Endothelial cell of umbilical vein (primary cell): ENCODE data around the gene C11orf68. TPM values are rescaled to one million over a fixed set of nuclear protein-coding genes. Genes with fewer than 3 reads are reported as not detected.
A peak's percentile ranks its signal among the peaks of the same experiment; 100 is the strongest.

Experiments used
- BruUV-seq: library from RNA; stranded (reverse); fragments of 400-500 nt; replicated peaks from 2 replicates; lab custom pipeline; 2021; lab: Mats Ljungman, UMichigan
- CTCF ChIA-PET: fragments of 300-600, 350-600 bp; sonication (Branson Sonifier 250); formaldehyde crosslinking; loops from one replicate; lab custom pipeline; 2021; ENCODE audit warnings: antibody characterized with exemption, inconsistent platforms; lab: Charles Lee
- POLR2A ChIA-PET: fragments of 300-600, 350-600 bp; sonication (Branson Sonifier 250); formaldehyde crosslinking; loops from one replicate; lab custom pipeline; 2021; ENCODE audit warnings: antibody characterized with exemption, inconsistent platforms; lab: Charles Lee
- DNase-seq: peaks from one replicate; pipeline ENCODE4 v3.0.0-alpha.2; 2011; ENCODE audit warnings: low read depth, low spot score
- FAIRE-seq: peaks from 2 replicates; lab custom pipeline; 2011; peaks lifted over from hg19 to GRCh38; lab: Jason Lieb, UNC
- H2AFZ ChIP-seq: 2 replicates; pipeline ENCODE4 v1.6.0; 2012; ENCODE audit warnings: low read depth, low read length, control low read depth, inconsistent platforms
- H3K27ac ChIP-seq: 2 replicates; pipeline ENCODE4 v1.5.1; 2011; ENCODE audit warnings: low read depth, mild to moderate bottlenecking, control low read depth, low read length, moderate library complexity; ENCODE audit not compliant: insufficient read depth
- H3K27me3 ChIP-seq, 2 experiments: 2 replicates each; pipeline versions ENCODE4 v1.6.0 to v1.6.1; 2011; ENCODE audit warnings: low read length in 2 of 2, mixed read lengths in 1 of 2; ENCODE audit not compliant: control insufficient read depth in 2 of 2, insufficient read depth in 2 of 2
- H3K36me3 ChIP-seq, 2 experiments: 2 replicates in 1 of 2; 3 replicates in 1 of 2; pipeline ENCODE4 v1.5.1; 2011; ENCODE audit warnings: low read length in 2 of 2, mild to moderate bottlenecking in 1 of 2, moderate library complexity in 1 of 2; ENCODE audit not compliant: control insufficient read depth in 2 of 2, insufficient read depth in 2 of 2; ENCODE audit errors: extremely low read depth in 1 of 2
- H3K4me1 ChIP-seq: 3 replicates; pipeline ENCODE4 v1.5.1; 2011; ENCODE audit warnings: mild to moderate bottlenecking, low read length; ENCODE audit not compliant: control insufficient read depth, insufficient read depth; ENCODE audit errors: extremely low read depth
- H3K4me2 ChIP-seq: 2 replicates; pipeline ENCODE4 v1.6.1; 2011; ENCODE audit warnings: low read length, control low read depth, mixed read lengths; ENCODE audit not compliant: insufficient read depth
- H3K4me3 ChIP-seq, 3 experiments: fragments of 200-600 bp in 1 of 3; sonication (generic), shearing (Covaris generic) in 1 of 3; replicated peaks in 1 of 3; 2 replicates each; pipeline ENCODE4 v1.5.1; 2011 to 2016; ENCODE audit warnings: control low read depth in 3 of 3, low read length in 3 of 3, mild to moderate bottlenecking in 2 of 3, inconsistent platforms in 1 of 3, low read depth in 1 of 3, moderate library complexity in 1 of 3; ENCODE audit not compliant: insufficient read depth in 1 of 3
- H3K79me2 ChIP-seq: 2 replicates; pipeline ENCODE4 v1.6.0; 2012; ENCODE audit warnings: low read length, inconsistent platforms; ENCODE audit not compliant: control insufficient read depth, insufficient read depth
- H3K9ac ChIP-seq: replicated peaks from 2 replicates; pipeline ENCODE3; 2011; ENCODE audit warnings: low read length, control low read depth; ENCODE audit not compliant: insufficient read depth; ENCODE audit errors: extremely low read depth
- H3K9me1 ChIP-seq: replicated peaks from 3 replicates; pipeline ENCODE4 v1.6.0; 2011; ENCODE audit warnings: mild to moderate bottlenecking, low read length; ENCODE audit not compliant: control insufficient read depth, insufficient read depth; ENCODE audit errors: extremely low read depth
- H3K9me3 ChIP-seq: replicated peaks from 2 replicates; pipeline ENCODE4 v1.5.1; 2012; ENCODE audit warnings: low read length, inconsistent platforms; ENCODE audit not compliant: control insufficient read depth, insufficient read depth
- H4K20me1 ChIP-seq: replicated peaks from 2 replicates; pipeline ENCODE3; 2011; ENCODE audit warnings: mild to moderate bottlenecking, low read length; ENCODE audit not compliant: control insufficient read depth, insufficient read depth; ENCODE audit errors: extremely low read depth
- CTCF ChIP-seq, 2 donors: IDR thresholded peaks; 1 replicate in 1 of 2; 2 replicates in 1 of 2; pipeline ENCODE4 v1.5.1; 2011; ENCODE audit warnings: low read length in 2 of 2, mild to moderate bottlenecking in 2 of 2, moderate library complexity in 2 of 2, control low read depth in 1 of 2, inconsistent platforms in 1 of 2, low read depth in 1 of 2; ENCODE audit not compliant: insufficient read depth in 1 of 2; ENCODE audit errors: extremely low read depth in 1 of 2
- EZH2 ChIP-seq: IDR thresholded peaks from 2 replicates; pipeline ENCODE4 v1.6.1; 2012; ENCODE audit warnings: borderline replicate concordance, low read depth, mild to moderate bottlenecking, moderate library complexity, low read length, inconsistent platforms; ENCODE audit not compliant: severe bottlenecking
- FOS ChIP-seq: IDR thresholded peaks from 2 replicates; pipeline ENCODE4 v1.6.1; 2011; ENCODE audit warnings: mild to moderate bottlenecking, low read length, moderate library complexity, borderline replicate concordance; ENCODE audit not compliant: insufficient read depth
- GATA2 ChIP-seq: IDR thresholded peaks from 2 replicates; pipeline ENCODE4 v1.7.0; 2011; ENCODE audit warnings: low read depth, mild to moderate bottlenecking, moderate library complexity, mixed read lengths, low read length; ENCODE audit not compliant: insufficient read length, insufficient read depth
- JUN ChIP-seq: IDR thresholded peaks from 2 replicates; pipeline ENCODE4 v1.6.1; 2011; ENCODE audit warnings: borderline replicate concordance, low read depth; ENCODE audit not compliant: insufficient read length, insufficient read depth
- MAX ChIP-seq: IDR thresholded peaks from 2 replicates; pipeline ENCODE4 v1.6.1; 2011; ENCODE audit not compliant: insufficient read depth, insufficient read length
- MYC ChIP-seq: IDR thresholded peaks from one replicate; pipeline ENCODE4 v1.6.1; 2011; ENCODE audit warnings: mild to moderate bottlenecking, low read depth, low read length
- POLR2A ChIP-seq: IDR thresholded peaks from 2 replicates; pipeline ENCODE4 v1.6.1; 2012; ENCODE audit warnings: low read depth, mild to moderate bottlenecking, control low read depth, low read length
- POLR2AphosphoS5 ChIP-seq: IDR thresholded peaks from 2 replicates; pipeline ENCODE4 v1.6.1; 2012; ENCODE audit warnings: low read depth, mild to moderate bottlenecking, control low read depth, low read length, moderate library complexity; ENCODE audit not compliant: insufficient read depth
- dilution Hi-C: fragments of 300-500 bp; cut with MboI; formaldehyde crosslinking; loops from one replicate; pipeline ENCODE4 v1.15.0; 2019; ENCODE audit warnings: low sequenced_read_pairs; ENCODE audit not compliant: extremely low pct_ligation_motif_present
- intact Hi-C: fragments of 100-400 bp; cut with micrococcal nuclease; formaldehyde crosslinking; loops from one replicate; pipeline ENCODE4 v1.10.0; 2022
- polyA plus RNA-seq, 4 experiments: library from polyadenylated mRNA; depleted of rRNA in 3 of 4; stranded (reverse) in 3 of 4; unstranded in 1 of 4; fragments of >200 nt; gene quantifications; 2 replicates each; pipeline versions ENCODE4 v1.2.1 to v1.2.3, GENCODE V29; 2011 to 2012; ENCODE audit warnings: missing spikeins in 1 of 4
- total RNA-seq: library from RNA; stranded (reverse); gene quantifications from 2 replicates; pipeline ENCODE4 v1.2.3, GENCODE V29; 2021

Gene C11orf68
- total and polyA plus RNA-seq, 2 donors (not counting 3 experiments of a cell fraction or from before 2014, with no cell fraction given) = 35.6 to 66.5 TPM

- Histone ChIP-seq H3K27me3 (no peaks in the 10 kb centered on the region), H2AFZ (no peak overlapping the region), H3K9me1 (no peaks in the 10 kb centered on the region), H3K4me3 (peak overlapping the region; percentile 58 to 79 (median 69)), H3K4me2 (peak overlapping the region; percentile 1), H3K36me3 (peaks cover 5 to 8% of the 10 kb centered on the region in 2 experiments), H3K27ac (peak overlapping the region; percentile 87), H3K9ac (peak overlapping the region; percentile 99), H3K79me2 (peaks cover 52% of the 10 kb centered on the region), H3K9me3 (no peaks in the 10 kb centered on the region), H3K4me1 (peaks cover 42% of the 10 kb centered on the region), H4K20me1 (no peaks in the 10 kb centered on the region)
- TSS peak; percentile 50 for BruUV-seq
- FAIRE-seq (no peak), DNase-seq (peak; percentile 73)
- POLR2A ChIA-PET = interaction anchor here (0.7 to 4.2 kb wide), 6 partner anchors 8 to 85 kb away, joined by 3 to 29 read pairs (median 13); partner anchors contain the start of genes CCDC85B and FIBP
- TF ChIP-seq EZH2 (no peak), FOS (peak; percentile 95), MAX (peak; percentile 80), GATA2 (no peak), POLR2AphosphoS5 (peak; percentile 90), POLR2A (peak; percentile 65), JUN (peak; percentile 24), CTCF (IDR thresholded peaks at IDR 0.05; ENCODE audit: extremely low read depth in 1 of 2, insufficient read depth in 1 of 2, low read depth in 1 of 2, low read length in 2 of 2) (peak in 1 of 2 donors; percentile 11), MYC (peak; percentile 98)
- CTCF ChIA-PET = interaction anchor here (3.4 to 6.2 kb wide), 3 partner anchors 9 to 16 kb away, joined by 13 to 69 read pairs (median 17); partner anchors contain the start of genes CCDC85B and FIBP
- intact Hi-C loops = loop anchor here (1.0 kb wide), 2 partner anchors 8 to 16 kb away; no protein-coding TSS in a partner anchor
- dilution Hi-C loops = no loop called here
Observed at GRCh38 chr11:65899356-65900124, 19.3 kb downstream of the C11orf68 start.
